Neural progenitor cell (in vitro differentiated cells): ENCODE data around the gene CD4.

ENCODE experiments used
- EZH2phosphoT487 ChIP-seq: fragments of 200-600 bp; sonication (generic); IDR thresholded peaks from 2 replicates; pipeline ENCODE4 v1.6.1; 2017; ENCODE audit warnings: antibody characterized with exemption
- TF ChIP-seq, protein P1 (sequence below): fragments of 200-600 bp; sonication (generic); IDR thresholded peaks from 2 replicates; pipeline ENCODE4 v1.5.1; 2017; ENCODE audit warnings: antibody characterized with exemption, mild to moderate bottlenecking

DNA sequence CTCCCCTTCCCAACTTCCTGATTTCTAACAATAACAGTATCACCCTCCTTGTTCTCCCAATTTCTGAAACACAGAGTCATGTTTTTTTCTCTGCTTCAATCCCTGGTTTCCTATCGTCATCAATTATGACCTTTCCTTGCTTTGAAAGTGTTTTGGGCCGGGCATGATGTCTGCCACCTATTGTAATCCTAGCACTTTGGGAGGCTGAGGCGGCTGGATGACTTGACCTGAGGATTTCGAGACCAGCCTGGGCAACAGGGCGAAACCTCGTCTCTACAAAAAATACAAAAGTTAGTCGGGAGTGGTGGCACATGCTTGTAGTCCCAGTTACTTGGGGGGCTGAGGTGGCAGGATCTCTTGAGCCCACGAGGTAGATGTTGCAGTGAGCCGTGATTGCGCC is 19.7 kb downstream of the CD4 start:
- TF ChIP-seq, protein P1, sequence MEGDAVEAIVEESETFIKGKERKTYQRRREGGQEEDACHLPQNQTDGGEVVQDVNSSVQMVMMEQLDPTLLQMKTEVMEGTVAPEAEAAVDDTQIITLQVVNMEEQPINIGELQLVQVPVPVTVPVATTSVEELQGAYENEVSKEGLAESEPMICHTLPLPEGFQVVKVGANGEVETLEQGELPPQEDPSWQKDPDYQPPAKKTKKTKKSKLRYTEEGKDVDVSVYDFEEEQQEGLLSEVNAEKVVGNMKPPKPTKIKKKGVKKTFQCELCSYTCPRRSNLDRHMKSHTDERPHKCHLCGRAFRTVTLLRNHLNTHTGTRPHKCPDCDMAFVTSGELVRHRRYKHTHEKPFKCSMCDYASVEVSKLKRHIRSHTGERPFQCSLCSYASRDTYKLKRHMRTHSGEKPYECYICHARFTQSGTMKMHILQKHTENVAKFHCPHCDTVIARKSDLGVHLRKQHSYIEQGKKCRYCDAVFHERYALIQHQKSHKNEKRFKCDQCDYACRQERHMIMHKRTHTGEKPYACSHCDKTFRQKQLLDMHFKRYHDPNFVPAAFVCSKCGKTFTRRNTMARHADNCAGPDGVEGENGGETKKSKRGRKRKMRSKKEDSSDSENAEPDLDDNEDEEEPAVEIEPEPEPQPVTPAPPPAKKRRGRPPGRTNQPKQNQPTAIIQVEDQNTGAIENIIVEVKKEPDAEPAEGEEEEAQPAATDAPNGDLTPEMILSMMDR = no peak
- no peak for TF ChIP-seq EZH2phosphoT487
